Endodermal cell (in vitro differentiated cells): ENCODE measurements around the gene ZNF831. TPM values are rescaled to one million over a fixed set of nuclear protein-coding genes. Genes with fewer than 3 reads are reported as not detected.
A peak's percentile ranks its signal among the peaks of the same experiment; 100 is the strongest.

Source experiments
- DNase-seq: peaks from one replicate; pipeline ENCODE4 v3.0.0-alpha.2; 2017
- H3K27ac ChIP-seq: 2 replicates; pipeline ENCODE4 v1.5.1; 2013; ENCODE audit warnings: mild to moderate bottlenecking, low read depth, low read length, moderate library complexity
- H3K27me3 ChIP-seq: 2 replicates; pipeline ENCODE4 v1.6.1; 2013; ENCODE audit warnings: mild to moderate bottlenecking, low read length, moderate library complexity; ENCODE audit not compliant: insufficient read depth, control insufficient read depth, poor library complexity, severe bottlenecking
- H3K36me3 ChIP-seq: 2 replicates; pipeline ENCODE4 v1.7.0; 2013; ENCODE audit warnings: mild to moderate bottlenecking, low read length, moderate library complexity; ENCODE audit not compliant: control insufficient read depth, insufficient read depth
- H3K4me1 ChIP-seq: one replicate; pipeline ENCODE4 v1.7.0; 2013; ENCODE audit warnings: low read length; ENCODE audit not compliant: control insufficient read depth, insufficient read depth
- H3K4me3 ChIP-seq: 2 replicates; pipeline ENCODE4 v1.5.1; 2013; ENCODE audit warnings: mild to moderate bottlenecking, low read length, moderate library complexity
- H3K9ac ChIP-seq: 2 replicates; pipeline ENCODE4 v1.6.1; 2013; ENCODE audit warnings: mild to moderate bottlenecking, low read length, moderate library complexity; ENCODE audit not compliant: poor library complexity, severe bottlenecking; ENCODE audit errors: extremely low read depth
- H3K9me3 ChIP-seq: 2 replicates; pipeline ENCODE4 v1.6.1; 2013; ENCODE audit warnings: mild to moderate bottlenecking, low read length, moderate library complexity; ENCODE audit not compliant: control insufficient read depth
- H3K27ac Mint-ChIP-seq: 2 replicates; pipeline ENCODE4 v1.8.0; 2020; ENCODE audit warnings: mixed read lengths
- H3K27me3 Mint-ChIP-seq: 2 replicates; pipeline ENCODE4 v1.8.0; 2021; ENCODE audit warnings: mild to moderate bottlenecking, mixed read lengths; ENCODE audit not compliant: insufficient read depth
- H3K36me3 Mint-ChIP-seq: 2 replicates; pipeline ENCODE4 v1.8.0; 2020; ENCODE audit warnings: low read depth, mixed read lengths
- H3K4me1 Mint-ChIP-seq: 2 replicates; pipeline ENCODE4 v1.8.0; 2020; ENCODE audit warnings: mixed read lengths
- H3K4me3 Mint-ChIP-seq: 2 replicates; pipeline ENCODE4 v1.8.0; 2020; ENCODE audit warnings: mild to moderate bottlenecking, moderate library complexity, mixed read lengths
- H3K9me3 Mint-ChIP-seq: 2 replicates; pipeline ENCODE4 v1.8.0; 2020; ENCODE audit warnings: mild to moderate bottlenecking, mixed read lengths
- WGBS, 2 experiments: methylation state at CpG; one replicate each; pipeline versions ENCODE4 v1.1.5 to v1.1.7; 2013; ENCODE audit warnings: missing lambda C conversion rate in 2 of 2, mixed read lengths in 1 of 2; ENCODE audit not compliant: insufficient coverage in 1 of 2, insufficient read length in 1 of 2; 5-methylcytosine and 5-hydroxymethylcytosine counted together
- total RNA-seq, 2 donors: library from RNA; stranded (reverse); fragmentation: NEBNext Ultra II Directional in 1 of 2; extraction: Animal tissue kit (Norgen Biotek cat#: 25700) in 1 of 2; gene quantifications; 2 replicates in 1 of 2; 3 replicates in 1 of 2; pipeline ENCODE4 v1.2.1, GENCODE V29; 2021
- TF ChIP-seq, protein P1 (sequence below): fragments of 200-600 bp; sonication (generic); conservative IDR thresholded peaks from 2 replicates; pipeline ENCODE4 v1.5.0; 2021; ENCODE audit warnings: antibody characterized with exemption, mild to moderate bottlenecking

ZNF831 gene
- total RNA-seq, 2 donors from 2014 or later = not detected

- Histone ChIP-seq H3K9me3 (no peaks in the 10 kb centered on the region), H3K4me3 (no peak overlapping the region), H3K9ac (no peak overlapping the region), H3K4me1 (peaks cover 5% of the 10 kb centered on the region), H3K27ac (no peak overlapping the region), H3K27me3 (no peaks in the 10 kb centered on the region), H3K36me3 (no peaks in the 10 kb centered on the region)
- Mint-ChIP-seq H3K4me3 (no peak overlapping the region), H3K27ac (no peak overlapping the region), H3K9me3 (peaks cover 5% of the 10 kb centered on the region), H3K4me1 (peaks cover 10% of the 10 kb centered on the region), H3K36me3 (no peaks in the 10 kb centered on the region), H3K27me3 (peaks cover 15% of the 10 kb centered on the region)
- TF ChIP-seq, protein P1, sequence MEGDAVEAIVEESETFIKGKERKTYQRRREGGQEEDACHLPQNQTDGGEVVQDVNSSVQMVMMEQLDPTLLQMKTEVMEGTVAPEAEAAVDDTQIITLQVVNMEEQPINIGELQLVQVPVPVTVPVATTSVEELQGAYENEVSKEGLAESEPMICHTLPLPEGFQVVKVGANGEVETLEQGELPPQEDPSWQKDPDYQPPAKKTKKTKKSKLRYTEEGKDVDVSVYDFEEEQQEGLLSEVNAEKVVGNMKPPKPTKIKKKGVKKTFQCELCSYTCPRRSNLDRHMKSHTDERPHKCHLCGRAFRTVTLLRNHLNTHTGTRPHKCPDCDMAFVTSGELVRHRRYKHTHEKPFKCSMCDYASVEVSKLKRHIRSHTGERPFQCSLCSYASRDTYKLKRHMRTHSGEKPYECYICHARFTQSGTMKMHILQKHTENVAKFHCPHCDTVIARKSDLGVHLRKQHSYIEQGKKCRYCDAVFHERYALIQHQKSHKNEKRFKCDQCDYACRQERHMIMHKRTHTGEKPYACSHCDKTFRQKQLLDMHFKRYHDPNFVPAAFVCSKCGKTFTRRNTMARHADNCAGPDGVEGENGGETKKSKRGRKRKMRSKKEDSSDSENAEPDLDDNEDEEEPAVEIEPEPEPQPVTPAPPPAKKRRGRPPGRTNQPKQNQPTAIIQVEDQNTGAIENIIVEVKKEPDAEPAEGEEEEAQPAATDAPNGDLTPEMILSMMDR = no peak
- WGBS, 2 experiments = no CpG with 5 or more reads among the region's 1 CpG
- no peak for DNase-seq
Observed at GRCh38 chr20:59175002-59175401, 11.4 kb downstream of the ZNF831 start.

GRCh38 chr20:59175861-59176260 lies 12.2 kb downstream of the ZNF831 start:
- no peak overlapping the region for H3K27ac ChIP-seq
- H3K9me3 Mint-ChIP-seq = peaks cover 1% of the 10 kb centered on the region
- H3K4me3 Mint-ChIP-seq = no peak overlapping the region
- peaks cover 4% of the 10 kb centered on the region for H3K4me1 Mint-ChIP-seq
- DNase-seq = no peak
- no peak overlapping the region for H3K27ac Mint-ChIP-seq
- no peaks in the 10 kb centered on the region for H3K36me3 ChIP-seq
- peaks cover 2% of the 10 kb centered on the region for H3K4me1 ChIP-seq
- H3K27me3 ChIP-seq = no peaks in the 10 kb centered on the region
- no peaks in the 10 kb centered on the region for H3K36me3 Mint-ChIP-seq
- H3K4me3 ChIP-seq = no peak overlapping the region
- peaks cover 14% of the 10 kb centered on the region for H3K27me3 Mint-ChIP-seq
- no peaks in the 10 kb centered on the region for H3K9me3 ChIP-seq
- no peak overlapping the region for H3K9ac ChIP-seq
- 86 to 93% methylated on average over 2 of the region's 2 CpGs for WGBS, 2 experiments
- TF ChIP-seq, protein P1 = no peak

GRCh38 chr20:59176812-59177211 lies 13.2 kb downstream of the ZNF831 start:
- Mint-ChIP-seq H3K4me3 (no peak overlapping the region), H3K27me3 (peaks cover 17% of the 10 kb centered on the region), H3K4me1 (peaks cover 3% of the 10 kb centered on the region), H3K27ac (no peak overlapping the region), H3K36me3 (no peaks in the 10 kb centered on the region), H3K9me3 (peaks cover 9% of the 10 kb centered on the region)
- Histone ChIP-seq H3K9me3 (no peaks in the 10 kb centered on the region), H3K9ac (no peak overlapping the region), H3K4me1 (no peaks in the 10 kb centered on the region), H3K36me3 (no peaks in the 10 kb centered on the region), H3K27ac (no peak overlapping the region), H3K4me3 (no peak overlapping the region), H3K27me3 (no peaks in the 10 kb centered on the region)
- WGBS, 2 experiments = 91 to 96% methylated on average over 2 to 5 of the region's 5 CpGs
- TF ChIP-seq, protein P1 = peak; percentile 48
- peak; percentile 33 for DNase-seq
